GM18508 (cell line): ENCODE data around the gene CBLN3.
"Not testable (repeated sequence)": the region's sequence is repeated elsewhere in the genome, so short reads cannot be mapped to it uniquely, and the experiment has no call there.

Experiments used
- ATAC-seq: cut with Tn5 transposase; IDR thresholded peaks from one replicate; pipeline ENCODE4 v1.9.1; 2021; ENCODE audit warnings: moderate number of reproducible peaks; ENCODE audit not compliant: insufficient read depth, unreplicated experiment

Gene CBLN3

GRCh38 chr14:24429395-24430142 is at the start of gene CBLN3, which contains the start of gene KHNYN:
TSS of gene CBLN3 (minus strand) at chr14:24429668. CDS start at chr14:24429054, 614 bp downstream.
TSS of gene KHNYN (plus strand) at chr14:24429954. CDS start at chr14:24430731, 777 bp downstream.
- peak; percentile 80 for ATAC-seq

- no peak for ATAC-seq
Observed at GRCh38 chr14:24475261-24475660, 45.8 kb upstream of the CBLN3 start.

GRCh38 chr14:24473211-24473610 is 43.7 kb upstream of the CBLN3 start:
- ATAC-seq, result no peak

GRCh38 chr14:24470450-24470849 is 41.0 kb upstream of the CBLN3 start:
- not testable (repeated sequence) for ATAC-seq

- ATAC-seq, result no peak
Observed at GRCh38 chr14:24465805-24466204, 36.3 kb upstream of the CBLN3 start.

- no peak for ATAC-seq
Observed at GRCh38 chr14:24465368-24465767, 35.9 kb upstream of the CBLN3 start.

DNA sequence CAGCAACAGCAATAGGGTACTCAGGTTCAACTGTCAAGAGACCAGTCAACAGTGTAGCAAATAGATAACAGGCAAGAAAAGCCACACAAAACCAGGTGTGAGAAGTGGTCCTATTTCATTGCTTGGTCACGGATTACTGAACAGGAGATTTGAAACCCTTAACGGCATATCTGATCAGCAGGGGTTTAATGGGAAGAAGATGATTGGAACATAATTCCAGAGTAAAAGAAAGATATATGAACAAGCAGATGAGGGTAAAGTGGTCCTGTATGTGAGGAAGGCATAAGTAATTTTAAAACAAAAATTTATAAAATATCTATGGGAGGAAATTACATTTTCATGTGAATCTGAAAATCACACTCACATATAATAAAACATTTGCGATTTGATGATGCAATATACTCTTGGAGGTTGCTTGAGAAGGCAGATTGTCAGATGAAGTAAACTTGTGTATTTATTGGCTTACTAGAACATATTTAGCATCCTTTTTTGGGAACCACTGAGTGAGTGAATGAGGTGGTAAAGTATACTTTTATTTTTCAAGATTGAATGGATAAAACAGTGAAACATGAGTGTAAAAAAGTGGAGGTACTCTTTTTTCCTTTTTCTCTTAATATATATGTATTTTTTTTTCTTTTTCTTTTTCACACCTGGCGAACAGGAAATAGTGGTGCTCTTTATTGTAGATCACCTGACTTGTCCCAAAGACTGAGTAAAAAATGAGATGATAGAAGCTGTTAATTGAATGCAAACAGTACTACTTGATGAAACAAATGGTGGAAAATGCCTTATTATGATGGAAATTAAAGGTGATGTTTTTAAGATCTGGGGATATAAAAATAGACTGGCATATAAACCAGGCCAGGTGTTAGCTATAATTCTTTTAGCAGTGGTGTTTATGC is 34.7 kb upstream of the CBLN3 start:
- ATAC-seq, result no peak

- no peak for ATAC-seq
Observed at GRCh38 chr14:24463017-24463883, 33.8 kb upstream of the CBLN3 start.

- ATAC-seq, result no peak
Observed at GRCh38 chr14:24461336-24461735, 31.9 kb upstream of the CBLN3 start.

- no peak for ATAC-seq
Observed at GRCh38 chr14:24459331-24459730, 29.9 kb upstream of the CBLN3 start.

GRCh38 chr14:24458736-24459135 is 29.3 kb upstream of the CBLN3 start:
- no peak for ATAC-seq

- ATAC-seq, result no peak
Observed at GRCh38 chr14:24456980-24457379, 27.5 kb upstream of the CBLN3 start.

DNA sequence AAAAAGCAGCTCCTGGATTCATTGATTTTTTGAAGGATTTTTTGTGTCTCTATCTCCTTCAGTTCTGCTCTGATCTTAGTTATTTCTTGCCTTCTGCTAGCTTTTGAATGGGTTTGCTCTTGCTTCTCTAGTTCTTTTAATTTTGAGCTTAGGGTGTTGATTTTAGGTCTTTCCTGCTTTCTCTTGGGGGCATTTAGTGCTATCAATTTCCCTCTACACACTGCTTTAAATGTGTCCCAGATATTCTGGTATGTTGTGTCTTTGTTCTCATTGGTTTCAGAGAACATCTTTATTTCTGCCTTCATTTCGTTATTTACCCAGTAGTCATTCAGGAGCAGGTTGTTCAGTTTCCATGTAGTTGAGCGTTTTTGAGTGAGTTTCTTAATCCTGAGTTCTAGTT is 21.4 kb upstream of the CBLN3 start:
- ATAC-seq, result not testable (repeated sequence)

DNA sequence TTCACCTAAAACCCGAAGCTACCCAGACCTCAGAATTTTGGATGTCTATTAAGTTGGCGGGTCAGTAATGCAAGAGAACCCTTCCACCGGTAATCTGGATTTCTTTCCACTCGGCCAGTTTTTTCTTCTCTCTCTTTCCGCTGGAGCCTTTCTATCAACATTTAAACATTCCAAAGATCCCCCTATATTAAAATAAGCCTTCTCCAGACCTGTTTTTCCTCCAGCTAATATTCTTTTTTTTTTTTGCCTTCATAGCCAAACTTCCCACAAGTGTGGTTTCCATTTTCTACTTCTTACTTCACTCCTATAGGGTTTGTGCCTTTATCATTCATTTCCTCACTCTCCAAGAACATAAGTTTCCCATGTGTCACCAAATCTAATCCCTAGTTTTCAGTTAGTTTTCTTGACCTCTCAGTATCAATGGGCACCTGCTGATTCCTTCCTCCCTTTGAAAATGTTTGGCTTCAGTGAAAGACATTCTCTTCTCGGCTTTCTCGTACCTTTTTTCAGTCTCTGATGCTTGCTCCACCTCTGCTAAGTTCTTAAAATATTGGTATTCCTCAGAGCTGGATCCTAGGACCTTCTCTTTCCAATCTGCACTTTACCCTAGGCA is 13.7 kb upstream of the CBLN3 start:
- no peak for ATAC-seq

- ATAC-seq, result peak; percentile 87
Observed at GRCh38 chr14:24442240-24443052, 13.0 kb upstream of the CBLN3 start, which contains the start of gene SDR39U1. TSS of gene SDR39U1 (minus strand) at chr14:24442776. CDS start at chr14:24442769, 7 bp downstream.

- no peak for ATAC-seq
Observed at GRCh38 chr14:24441904-24442239, 12.4 kb upstream of the CBLN3 start.

- no peak for ATAC-seq
Observed at GRCh38 chr14:24441485-24441884, 12.0 kb upstream of the CBLN3 start.

- no peak for ATAC-seq
Observed at GRCh38 chr14:24440606-24441399, 11.3 kb upstream of the CBLN3 start.
